KMS-11 (cell line): Measurements from ENCODE around the gene DUOX1.

Source experiments
- H2AFZ ChIP-seq: fragments of 200-600 bp; sonication (generic); 2 replicates; pipeline ENCODE4 v1.6.1; 2016; ENCODE audit warnings: antibody characterized with exemption, mixed run types, low read depth
- H3K27ac ChIP-seq: fragments of 200-600 bp; sonication (generic); 2 replicates; pipeline ENCODE4 v1.6.1; 2016; ENCODE audit warnings: mild to moderate bottlenecking, mixed run types
- H3K27me3 ChIP-seq: fragments of 200-600 bp; sonication (generic); 2 replicates; pipeline ENCODE4 v1.6.1; 2017; ENCODE audit warnings: mild to moderate bottlenecking, low read depth, mixed run types, moderate library complexity; ENCODE audit not compliant: insufficient read depth
- H3K36me3 ChIP-seq: fragments of 200-600 bp; sonication (generic); 2 replicates; pipeline ENCODE4 v1.6.1; 2017; ENCODE audit warnings: mild to moderate bottlenecking, mixed run types; ENCODE audit not compliant: insufficient read depth
- H3K4me1 ChIP-seq: fragments of 200-600 bp; sonication (generic); 2 replicates; pipeline ENCODE4 v1.6.1; 2016; ENCODE audit warnings: mild to moderate bottlenecking, low read depth, mixed run types; ENCODE audit not compliant: poor library complexity, severe bottlenecking
- H3K4me2 ChIP-seq: fragments of 200-600 bp; sonication (generic); 2 replicates; pipeline ENCODE4 v1.7.0; 2016; ENCODE audit warnings: mild to moderate bottlenecking, mixed run types
- H3K4me3 ChIP-seq: fragments of 200-600 bp; sonication (generic); IDR thresholded peaks from 2 replicates; pipeline ENCODE4 v1.6.1; 2017; ENCODE audit warnings: low read depth, low read length, mixed read lengths; ENCODE audit not compliant: insufficient read depth
- H3K79me2 ChIP-seq: fragments of 200-600 bp; sonication (generic); 2 replicates; pipeline ENCODE4 v1.6.1; 2016; ENCODE audit warnings: low read depth, mixed run types; ENCODE audit not compliant: insufficient read depth
- H3K9ac ChIP-seq: fragments of 200-600 bp; sonication (generic); 2 replicates; pipeline ENCODE4 v1.6.1; 2016; ENCODE audit warnings: mild to moderate bottlenecking, mixed run types
- H4K20me1 ChIP-seq: fragments of 200-600 bp; sonication (generic); 2 replicates; pipeline ENCODE4 v1.6.1; 2016; ENCODE audit warnings: mild to moderate bottlenecking, mixed run types; ENCODE audit not compliant: insufficient read depth
- CTCF ChIP-seq: fragments of 200-600 bp; sonication (generic); conservative IDR thresholded peaks from 2 replicates; pipeline ENCODE4 v1.6.1; 2017; ENCODE audit warnings: low read depth, mild to moderate bottlenecking, antibody characterized with exemption, low read length, moderate library complexity, mixed read lengths

The DUOX1 gene

DNA sequence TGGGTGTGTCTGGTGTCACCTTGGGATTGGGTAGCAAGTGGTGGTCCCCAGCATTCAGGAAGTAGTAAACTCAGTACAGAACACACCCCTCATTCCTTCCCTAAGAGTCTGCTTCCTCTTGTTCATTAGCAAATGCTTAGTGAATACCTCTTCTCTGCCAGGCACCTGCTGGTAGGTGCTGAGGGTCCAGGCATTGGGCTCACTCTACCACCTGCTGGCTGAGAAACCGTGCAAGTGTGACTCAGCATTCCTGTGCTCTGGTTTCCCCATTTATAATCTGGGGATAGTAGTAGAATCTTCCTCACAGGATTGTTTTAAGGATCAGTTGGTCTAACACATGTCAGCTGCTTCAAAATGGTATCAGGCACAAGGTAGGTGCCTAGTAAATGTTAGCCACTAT lies 53.2 kb downstream of the DUOX1 start:
- Histone ChIP-seq H3K4me1 (peaks cover 12% of the 10 kb centered on the region), H3K27ac (no peak overlapping the region), H3K79me2 (no peaks in the 10 kb centered on the region)

GRCh38 chr15:45183511-45183910 lies 53.7 kb downstream of the DUOX1 start:
- Histone ChIP-seq H3K27me3 (no peaks in the 10 kb centered on the region), H4K20me1 (no peaks in the 10 kb centered on the region), H3K79me2 (no peaks in the 10 kb centered on the region), H3K9ac (peak overlapping the region; percentile 20; the same call in 1 of the 2 replicates), H3K27ac (no peak overlapping the region), H3K36me3 (no peaks in the 10 kb centered on the region), H3K4me2 (no peak overlapping the region; the same call in 1 of the 2 replicates), H3K4me3 (no peak overlapping the region), H2AFZ (no peak overlapping the region), H3K4me1 (peaks cover 16% of the 10 kb centered on the region)
- no peak for TF ChIP-seq CTCF

More for the DNA sequence above, 53.2 kb downstream of the DUOX1 start:
- peak overlapping the region; percentile 20; the same call in 1 of the 2 replicates for H3K9ac ChIP-seq
- no peaks in the 10 kb centered on the region for H4K20me1 ChIP-seq
- H3K36me3 ChIP-seq, result no peaks in the 10 kb centered on the region
- H3K4me2 ChIP-seq, result peak overlapping the region; percentile 21; the same call in 1 of the 2 replicates
- H3K27me3 ChIP-seq, result no peaks in the 10 kb centered on the region
- H2AFZ ChIP-seq, result no peak overlapping the region; the same call in 1 of the 2 replicates
- no peak overlapping the region for H3K4me3 ChIP-seq
- TF ChIP-seq CTCF, result no peak

DNA sequence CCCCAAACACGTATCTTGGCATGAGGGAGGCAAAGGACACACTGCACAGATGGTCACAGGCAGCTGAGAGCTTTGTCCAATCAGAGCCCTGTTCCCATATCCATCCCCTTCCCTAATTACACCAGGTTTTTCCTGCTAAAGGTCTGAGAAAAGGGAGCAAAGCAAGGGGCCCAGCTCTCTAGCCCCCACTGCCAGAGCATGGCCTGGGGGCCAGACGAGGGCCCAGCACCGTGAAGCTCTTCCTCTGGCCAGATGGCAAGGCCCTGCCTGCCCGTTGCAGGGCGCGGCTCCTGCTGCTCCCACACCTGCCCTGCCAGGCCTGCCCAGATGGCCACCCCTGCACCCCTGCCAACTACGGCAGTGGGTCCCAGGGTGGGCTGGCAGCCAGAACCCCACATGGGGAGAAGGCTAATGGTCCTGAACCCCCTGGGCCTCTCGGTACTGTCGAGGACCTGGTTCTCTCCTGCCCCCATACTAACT lies 54.8 kb downstream of the DUOX1 start:
- no peaks in the 10 kb centered on the region for H4K20me1 ChIP-seq
- no peak for TF ChIP-seq CTCF
- H3K9ac ChIP-seq, result no peak overlapping the region
- H3K36me3 ChIP-seq, result no peaks in the 10 kb centered on the region
- no peak overlapping the region for H2AFZ ChIP-seq
- no peak overlapping the region for H3K4me3 ChIP-seq
- no peaks in the 10 kb centered on the region for H3K79me2 ChIP-seq
- no peaks in the 10 kb centered on the region for H3K27me3 ChIP-seq
- H3K27ac ChIP-seq, result no peak overlapping the region
- H3K4me1 ChIP-seq, result peaks cover 16% of the 10 kb centered on the region
- no peak overlapping the region for H3K4me2 ChIP-seq

GRCh38 chr15:45185069-45185779 lies 55.4 kb downstream of the DUOX1 start:
- Histone ChIP-seq H2AFZ (no peak overlapping the region), H3K79me2 (no peaks in the 10 kb centered on the region), H3K27me3 (no peaks in the 10 kb centered on the region), H3K4me3 (no peak overlapping the region), H3K4me1 (peaks cover 16% of the 10 kb centered on the region), H4K20me1 (no peaks in the 10 kb centered on the region), H3K4me2 (no peak overlapping the region), H3K9ac (no peak overlapping the region), H3K36me3 (no peaks in the 10 kb centered on the region), H3K27ac (no peak overlapping the region)
- TF ChIP-seq CTCF, result no peak
